Caco-2 (cell line): ENCODE measurements around the gene INHBC. TPM values are rescaled to one million over a fixed set of nuclear protein-coding genes. Genes with fewer than 3 reads are reported as not detected.

Source experiments
- BruUV-seq: library from RNA; stranded (reverse); fragments of 400-500 nt; replicated peaks from 2 replicates; lab custom pipeline; 2021; lab: Mats Ljungman, UMichigan
- CTCF ChIA-PET: fragments of 300-600 bp; sonication (Branson Sonifier 250); formaldehyde crosslinking; loops from one replicate; lab custom pipeline; 2022; ENCODE audit warnings: antibody characterized with exemption; lab: Charles Lee
- POLR2A ChIA-PET: fragments of 300-600 bp; sonication (Branson Sonifier 250); formaldehyde crosslinking; loops from one replicate; lab custom pipeline; 2022; ENCODE audit warnings: antibody characterized with exemption; lab: Charles Lee
- DNase-seq, 2 experiments: peaks; one replicate each; pipeline versions ENCODE4 v3.0.0 to v3.0.0-alpha.2; 2020 to 2022
- H3K27me3 ChIP-seq: replicated peaks from 2 replicates; pipeline ENCODE4 v1.6.0; 2011; ENCODE audit warnings: low read length; ENCODE audit not compliant: control insufficient read depth, insufficient read depth
- H3K36me3 ChIP-seq: 2 replicates; pipeline ENCODE4 v1.5.1; 2011; ENCODE audit warnings: low read length; ENCODE audit not compliant: control insufficient read depth, insufficient read depth
- H3K4me1 ChIP-seq: fragments of 250-450 bp; sonication (Bioruptor Pico); 2 replicates; pipeline ENCODE4 v1.5.1; 2020; ENCODE audit warnings: mild to moderate bottlenecking
- H3K4me3 ChIP-seq: 2 replicates; pipeline ENCODE4 v1.5.1; 2011; ENCODE audit warnings: low read depth, mild to moderate bottlenecking, control low read depth, low read length
- H3K9me3 ChIP-seq: fragments of 250-450 bp; sonication (Bioruptor Pico); 2 replicates; pipeline ENCODE4 v1.5.1; 2020; ENCODE audit warnings: mild to moderate bottlenecking, moderate library complexity
- H3K27ac Mint-ChIP-seq: one replicate; pipeline ENCODE4 v1.8.0; 2022; ENCODE audit warnings: mixed read lengths; ENCODE audit not compliant: unreplicated experiment
- H3K27me3 Mint-ChIP-seq: one replicate; pipeline ENCODE4 v1.8.0; 2022; ENCODE audit warnings: mixed read lengths; ENCODE audit not compliant: insufficient read depth, unreplicated experiment
- H3K36me3 Mint-ChIP-seq: one replicate; pipeline ENCODE4 v1.8.0; 2022; ENCODE audit warnings: mild to moderate bottlenecking, mixed read lengths; ENCODE audit not compliant: insufficient read depth, unreplicated experiment
- H3K4me1 Mint-ChIP-seq: one replicate; pipeline ENCODE4 v1.8.0; 2022; ENCODE audit warnings: low read depth, mixed read lengths; ENCODE audit not compliant: unreplicated experiment
- H3K4me3 Mint-ChIP-seq: one replicate; pipeline ENCODE4 v1.8.0; 2022; ENCODE audit warnings: mild to moderate bottlenecking, moderate library complexity, mixed read lengths; ENCODE audit not compliant: unreplicated experiment
- H3K9me3 Mint-ChIP-seq: one replicate; pipeline ENCODE4 v1.8.0; 2022; ENCODE audit warnings: mixed read lengths; ENCODE audit not compliant: unreplicated experiment
- CTCF ChIP-seq, 2 experiments: fragments of 200-600 bp in 1 of 2; IDR thresholded peaks; 1 replicate in 1 of 2; 2 replicates in 1 of 2; pipeline versions ENCODE4 v1.5.1 to v1.8.0; 2011 to 2022; ENCODE audit warnings: antibody characterized with exemption in 1 of 2, control low read depth in 1 of 2, inconsistent platforms in 1 of 2, low read depth in 1 of 2, low read length in 1 of 2, mild to moderate bottlenecking in 1 of 2, moderate library complexity in 1 of 2; ENCODE audit not compliant: insufficient read depth in 1 of 2, severe bottlenecking in 1 of 2, unreplicated experiment in 1 of 2
- intact Hi-C: fragments of 100-400 bp; cut with micrococcal nuclease; formaldehyde crosslinking; loops from one replicate; pipeline ENCODE4 v1.10.0; 2022; ENCODE audit not compliant: unreplicated experiment
- total RNA-seq: library from RNA; stranded (reverse); gene quantifications from 2 replicates; pipeline ENCODE4 v1.2.3, GENCODE V29; 2022

The INHBC gene
- total RNA-seq, 1 experiment from 2014 or later: not detected

- no peaks in the 10 kb centered on the region for H3K36me3 ChIP-seq
- H3K4me1 Mint-ChIP-seq: peaks cover 35% of the 10 kb centered on the region
- intact Hi-C loops: loop anchor here (5.0 kb wide), 1 partner anchor 282 kb away; the partner anchor contains the start of gene AGAP2
- H3K27me3 ChIP-seq: no peaks in the 10 kb centered on the region
- peaks cover 7% of the 10 kb centered on the region for H3K36me3 Mint-ChIP-seq
- ChIA-PET CTCF (interaction anchor here (0.6 to 4.5 kb wide), 10 partner anchors 15 to 704 kb away, joined by 3 to 138 read pairs (median 4); partner anchors contain the start of genes PRIM1 and STAC3), POLR2A (interaction anchor here (0.6 to 1.1 kb wide), 3 partner anchors 10 to 215 kb away, joined by 4 to 5 read pairs (median 5); no protein-coding TSS in a partner anchor)
- H3K27me3 Mint-ChIP-seq: peaks cover 3% of the 10 kb centered on the region
- H3K9me3 Mint-ChIP-seq: no peaks in the 10 kb centered on the region
- H3K27ac Mint-ChIP-seq: peak overlapping the region; percentile 83
- no peak overlapping the region for H3K4me3 ChIP-seq
- no peaks in the 10 kb centered on the region for H3K9me3 ChIP-seq
- DNase-seq: no peak
- peak overlapping the region; percentile 61 for H3K4me3 Mint-ChIP-seq
- BruUV-seq: TSS peak; percentile 69
- peaks cover 38% of the 10 kb centered on the region for H3K4me1 ChIP-seq
- TF ChIP-seq CTCF (IDR thresholded peaks at IDR 0.05; ENCODE audit: insufficient read depth in 1 of 2, low read depth in 1 of 2, low read length in 1 of 2, severe bottlenecking in 1 of 2, unreplicated experiment in 1 of 2): no peak
Observed at GRCh38 chr12:57455374-57456144, 21.0 kb downstream of the INHBC start.

DNA sequence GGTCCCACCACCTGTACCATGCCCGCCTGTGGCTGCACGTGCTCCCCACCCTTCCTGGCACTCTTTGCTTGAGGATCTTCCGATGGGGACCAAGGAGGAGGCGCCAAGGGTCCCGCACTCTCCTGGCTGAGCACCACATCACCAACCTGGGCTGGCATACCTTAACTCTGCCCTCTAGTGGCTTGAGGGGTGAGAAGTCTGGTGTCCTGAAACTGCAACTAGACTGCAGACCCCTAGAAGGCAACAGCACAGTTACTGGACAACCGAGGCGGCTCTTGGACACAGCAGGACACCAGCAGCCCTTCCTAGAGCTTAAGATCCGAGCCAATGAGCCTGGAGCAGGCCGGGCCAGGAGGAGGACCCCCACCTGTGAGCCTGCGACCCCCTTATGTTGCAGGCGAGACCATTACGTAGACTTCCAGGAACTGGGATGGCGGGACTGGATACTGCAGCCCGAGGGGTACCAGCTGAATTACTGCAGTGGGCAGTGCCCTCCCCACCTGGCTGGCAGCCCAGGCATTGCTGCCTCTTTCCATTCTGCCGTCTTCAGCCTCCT, 21.6 kb downstream of the INHBC start:
- Mint-ChIP-seq H3K36me3 (peaks cover 7% of the 10 kb centered on the region), H3K4me3 (peak overlapping the region; percentile 61), H3K4me1 (peaks cover 37% of the 10 kb centered on the region), H3K27ac (peak overlapping the region; percentile 83), H3K9me3 (no peaks in the 10 kb centered on the region), H3K27me3 (peaks cover 3% of the 10 kb centered on the region)
- ChIA-PET CTCF (interaction anchor here (0.6 to 4.5 kb wide), 3 partner anchors 55 to 704 kb away, joined by 3 to 138 read pairs (median 4); partner anchors contain the start of gene PRIM1), POLR2A (interaction anchor here (1.1 kb wide), 1 partner anchor 88 kb away, joined by 4 read pairs; no protein-coding TSS in a partner anchor)
- TF ChIP-seq CTCF (IDR thresholded peaks at IDR 0.05; ENCODE audit: insufficient read depth in 1 of 2, low read depth in 1 of 2, low read length in 1 of 2, severe bottlenecking in 1 of 2, unreplicated experiment in 1 of 2): peak; percentile 51 to 66
- H3K4me1 ChIP-seq: peaks cover 40% of the 10 kb centered on the region
- no TSS peak for BruUV-seq
- no peaks in the 10 kb centered on the region for H3K36me3 ChIP-seq
- no peaks in the 10 kb centered on the region for H3K9me3 ChIP-seq
- DNase-seq: peak; percentile 62 to 64
- intact Hi-C loops: loop anchor here (5.0 kb wide), 1 partner anchor 281 kb away; the partner anchor contains the start of gene AGAP2
- H3K27me3 ChIP-seq: no peaks in the 10 kb centered on the region
- no peak overlapping the region for H3K4me3 ChIP-seq

GRCh38 chr12:57456737-57457490, 22.3 kb downstream of the INHBC start:
- H3K36me3 Mint-ChIP-seq: peaks cover 7% of the 10 kb centered on the region
- H3K4me1 Mint-ChIP-seq: peaks cover 35% of the 10 kb centered on the region
- H3K27ac Mint-ChIP-seq: peak overlapping the region; percentile 76
- TF ChIP-seq CTCF (IDR thresholded peaks at IDR 0.05; ENCODE audit: insufficient read depth in 1 of 2, low read depth in 1 of 2, low read length in 1 of 2, severe bottlenecking in 1 of 2, unreplicated experiment in 1 of 2): no peak
- H3K36me3 ChIP-seq: no peaks in the 10 kb centered on the region
- no peak overlapping the region for H3K4me3 ChIP-seq
- no peaks in the 10 kb centered on the region for H3K9me3 ChIP-seq
- H3K4me1 ChIP-seq: peaks cover 35% of the 10 kb centered on the region
- no TSS peak for BruUV-seq
- peaks cover 3% of the 10 kb centered on the region for H3K27me3 Mint-ChIP-seq
- ChIA-PET POLR2A (no interaction called here), CTCF (no interaction called here)
- no peak for DNase-seq
- intact Hi-C loops: loop anchor here (5.0 kb wide), 1 partner anchor 280 kb away; the partner anchor contains the start of gene AGAP2
- H3K27me3 ChIP-seq: no peaks in the 10 kb centered on the region
- no peaks in the 10 kb centered on the region for H3K9me3 Mint-ChIP-seq
- H3K4me3 Mint-ChIP-seq: no peak overlapping the region
